Spleen (tissue), 13 donors: Measurements from ENCODE around the gene SRP54. TPM values are rescaled to one million over a fixed set of nuclear protein-coding genes. Genes with fewer than 3 reads are reported as not detected.

ENCODE experiments used
- DNase-seq: peaks from one replicate; pipeline ENCODE4 v3.0.0-alpha.2; 2020
- H3K27ac ChIP-seq, 8 donors: fragments of 200-600 bp; sonication (generic) in 7 of 8; 1 replicate in 4 of 8; 2 replicates in 4 of 8; pipeline versions ENCODE4 v1.5.0 to v1.8.0; 2016 to 2021; ENCODE audit warnings: inconsistent platforms in 4 of 8, mild to moderate bottlenecking in 4 of 8, moderate library complexity in 1 of 8
- H3K27me3 ChIP-seq, 7 donors: fragments of 200-600 bp; sonication (generic) in 6 of 7; replicated peaks in 1 of 7; 1 replicate in 4 of 7; 2 replicates in 3 of 7; pipeline versions ENCODE4 v1.5.0 to v1.8.0; 2016 to 2021; ENCODE audit warnings: inconsistent platforms in 3 of 7, mild to moderate bottlenecking in 1 of 7
- H3K36me3 ChIP-seq, 6 donors: fragments of 200-600 bp; sonication (generic) in 5 of 6; 1 replicate in 4 of 6; 2 replicates in 2 of 6; pipeline versions ENCODE4 v1.5.0 to v1.8.0; 2016 to 2021; ENCODE audit warnings: inconsistent platforms in 2 of 6
- H3K4me1 ChIP-seq, 6 donors: fragments of 200-600 bp; sonication (generic) in 5 of 6; 1 replicate in 3 of 6; 2 replicates in 3 of 6; pipeline versions ENCODE4 v1.5.0 to v1.8.0; 2016 to 2021; ENCODE audit warnings: inconsistent platforms in 3 of 6
- H3K4me3 ChIP-seq, 8 donors: fragments of 200-600 bp; sonication (generic) in 7 of 8; 1 replicate in 4 of 8; 2 replicates in 4 of 8; pipeline versions ENCODE4 v1.5.0 to v1.8.0; 2016 to 2021; ENCODE audit warnings: inconsistent platforms in 4 of 8, mild to moderate bottlenecking in 4 of 8, moderate library complexity in 2 of 8
- H3K9me3 ChIP-seq, 8 donors: fragments of 200-600 bp; sonication (generic) in 7 of 8; 1 replicate in 4 of 8; 2 replicates in 4 of 8; pipeline versions ENCODE4 v1.5.0 to v1.8.0; 2016 to 2021; ENCODE audit warnings: inconsistent platforms in 4 of 8
- POLR2A ChIP-seq, 3 donors: fragments of 450-650 bp; IDR thresholded peaks; one replicate each; pipeline ENCODE4 v1.5.1; 2017; ENCODE audit warnings: antibody characterized with exemption in 3 of 3, mild to moderate bottlenecking in 1 of 3
- POLR2AphosphoS5 ChIP-seq, 3 donors: sonication (generic); formaldehyde crosslinking; IDR thresholded peaks; one replicate each; pipeline ENCODE4 v1.5.1; 2017; ENCODE audit warnings: antibody characterized with exemption in 3 of 3
- WGBS, 5 donors: extraction: QIAGEN DNeasy Blood & Tissue Kit in 3 of 5; methylation state at CpG; one replicate each; pipeline versions ENCODE4 v1.1.5 to v1.1.7; 2013 to 2018; 5-methylcytosine and 5-hydroxymethylcytosine counted together
- intact Hi-C: fragments of 100-400 bp; cut with DNase I; formaldehyde crosslinking; loops from one replicate; pipeline ENCODE4 v1.15.0; 2023; ENCODE audit warnings: low total_unique reads
- long read RNA-seq, 2 donors: transcript quantifications; one replicate each; lab custom pipeline, GENCODE V29; 2026
- polyA plus RNA-seq, 3 donors: library from polyadenylated mRNA; stranded (reverse); fragments of 200-250 nt; gene quantifications; one replicate each; pipeline ENCODE4 v1.2.1, GENCODE V29; 2013
- total RNA-seq, 7 donors: library from RNA; depleted of rRNA in 3 of 7; stranded (reverse); fragments of >200 nt in 3 of 7; fragmentation: NEBNext Ultra II Directional in 4 of 7; extraction: Animal tissue kit (Norgen Biotek cat#: 25700) in 4 of 7; gene quantifications; one replicate each; pipeline versions ENCODE4 v1.1.0 to v1.2.1, GENCODE V29; 2016 to 2021
- TF ChIP-seq, protein P1 (sequence below), 11 experiments: fragments of 200-600 bp in 7 of 11; fragments of 450-650 bp in 4 of 11; sonication (generic) in 4 of 11; IDR thresholded peaks in 8 of 11; conservative IDR thresholded peaks in 3 of 11; 1 replicate in 7 of 11; 2 replicates in 4 of 11; pipeline versions ENCODE4 v1.4.0 to v1.8.0; 2016 to 2021; ENCODE audit warnings: antibody characterized with exemption in 11 of 11, inconsistent platforms in 4 of 11, mild to moderate bottlenecking in 1 of 11
- donor health status: healthy with polysubstance abuse.
- donor health status: DM: no; HTN: no; CAD: no; lungs with moderate emphysema.
- donor health status: DM: no; HTN: no; CAD: no.
- donor health status: Bipolar disorder and iron deficiency.
- donor health status: healthy.
- donor health status: DM: no; HTN: no; CAD: no.
- donor health status: DM: yes; HTN: yes; CAD: no.

Gene SRP54
- total RNA-seq = 10 to 100 TPM; 47.1 to 65.0 (median 50.6) TPM
- polyA plus RNA-seq = 10 to 100 TPM; 16.4 to 21.4 (median 20.8) TPM
- long read RNA-seq, donor 1, transcript SRP54-201 (16 exons, 2,279 nt) = major isoform, 15 of 20 reads
- long read RNA-seq, donor 1, partial matches to known transcripts = 0 of 20 reads
- long read RNA-seq, donor 1, other reads (novel, unspliced or antisense) = 0 of 20 reads
- long read RNA-seq, donor 2, transcript SRP54-201 (16 exons, 2,279 nt) = major isoform, 19 of 26 reads
- long read RNA-seq, donor 2, partial matches to known transcripts = 5 of 26 reads
- long read RNA-seq, donor 2, other reads (novel, unspliced or antisense) = 0 of 26 reads

DNA sequence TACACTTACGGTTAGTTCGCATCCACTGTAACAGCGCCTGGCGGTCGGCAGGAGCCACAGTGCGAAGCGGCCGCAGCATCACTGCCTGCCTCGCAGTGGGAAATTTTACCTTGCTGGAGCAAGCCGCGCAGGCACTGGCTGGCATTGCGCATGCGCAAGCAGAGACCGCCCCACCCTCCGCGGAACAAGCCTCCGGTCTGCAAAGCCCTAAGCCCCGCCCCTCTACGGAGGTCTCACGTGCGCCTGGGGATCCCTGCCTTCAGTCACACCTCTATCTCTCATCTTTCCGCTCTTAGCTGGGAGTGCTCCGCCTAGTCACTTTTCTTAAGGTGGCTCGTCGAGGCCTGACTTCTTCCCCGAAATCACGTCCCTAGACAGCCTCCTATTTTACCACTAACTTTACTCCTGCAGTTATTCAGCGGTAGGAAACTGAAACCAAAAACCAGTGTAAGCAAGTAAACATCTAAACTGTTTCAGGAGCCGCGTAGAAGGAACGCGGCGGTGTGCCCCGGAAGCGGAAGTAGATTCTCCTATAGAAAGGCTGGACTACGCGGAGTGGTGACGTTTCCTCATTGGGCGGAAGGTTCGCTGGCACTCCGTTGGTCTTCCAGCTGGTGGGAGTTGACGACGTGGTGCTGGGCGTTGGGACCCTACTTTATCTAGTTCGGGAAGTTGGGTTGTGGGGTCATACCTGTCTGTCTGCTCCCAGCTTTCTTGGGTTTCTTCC, at the start of gene SRP54:
Gene SRP54 (plus strand): TSS at position 572 of the 727 bp plus-strand sequence. CDS start 13,718 bp downstream, outside the sequence.
- whole genome bisulfite sequencing, 5 donors = 0% methylated on average over 33 to 45 of the region's 45 CpGs
- H3K36me3 ChIP-seq = peaks cover 0 to 5% (median 0%) of the 10 kb centered on the region in 6 donors
- intact Hi-C loops = loop anchor here (5.0 kb wide), 1 partner anchor 105 kb away; the partner anchor contains the start of gene BAZ1A

DNA sequence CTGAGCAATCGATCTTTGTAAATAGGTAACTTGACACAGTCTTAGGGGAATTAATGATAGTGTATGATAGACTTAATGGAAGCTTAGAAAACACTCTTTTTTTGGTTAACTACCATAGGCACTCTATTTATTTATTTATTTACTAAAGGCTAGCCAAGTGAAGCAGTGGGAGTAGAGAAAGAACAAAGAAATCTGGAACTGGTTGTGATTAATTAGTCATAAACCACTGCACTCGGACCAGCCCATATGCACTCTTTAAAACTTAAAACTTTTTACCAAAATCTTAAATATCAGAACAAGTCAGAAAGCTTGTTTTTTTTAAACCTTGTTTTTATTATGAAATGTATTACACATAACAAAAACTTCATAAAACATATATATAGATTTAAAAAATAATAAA, 49.5 kb upstream of the SRP54 start:
- no peaks in the 10 kb centered on the region for H3K9me3 ChIP-seq
- H3K4me3 ChIP-seq = no peak overlapping the region
- TF ChIP-seq POLR2A (IDR thresholded peaks at IDR 0.05) (no peak), POLR2AphosphoS5 (IDR thresholded peaks at IDR 0.05) (no peak)
- TF ChIP-seq, protein P1, sequence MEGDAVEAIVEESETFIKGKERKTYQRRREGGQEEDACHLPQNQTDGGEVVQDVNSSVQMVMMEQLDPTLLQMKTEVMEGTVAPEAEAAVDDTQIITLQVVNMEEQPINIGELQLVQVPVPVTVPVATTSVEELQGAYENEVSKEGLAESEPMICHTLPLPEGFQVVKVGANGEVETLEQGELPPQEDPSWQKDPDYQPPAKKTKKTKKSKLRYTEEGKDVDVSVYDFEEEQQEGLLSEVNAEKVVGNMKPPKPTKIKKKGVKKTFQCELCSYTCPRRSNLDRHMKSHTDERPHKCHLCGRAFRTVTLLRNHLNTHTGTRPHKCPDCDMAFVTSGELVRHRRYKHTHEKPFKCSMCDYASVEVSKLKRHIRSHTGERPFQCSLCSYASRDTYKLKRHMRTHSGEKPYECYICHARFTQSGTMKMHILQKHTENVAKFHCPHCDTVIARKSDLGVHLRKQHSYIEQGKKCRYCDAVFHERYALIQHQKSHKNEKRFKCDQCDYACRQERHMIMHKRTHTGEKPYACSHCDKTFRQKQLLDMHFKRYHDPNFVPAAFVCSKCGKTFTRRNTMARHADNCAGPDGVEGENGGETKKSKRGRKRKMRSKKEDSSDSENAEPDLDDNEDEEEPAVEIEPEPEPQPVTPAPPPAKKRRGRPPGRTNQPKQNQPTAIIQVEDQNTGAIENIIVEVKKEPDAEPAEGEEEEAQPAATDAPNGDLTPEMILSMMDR (IDR thresholded peaks at IDR 0.05 in 8 of 11, conservative IDR thresholded peaks at IDR 0.05 in 3 of 11) = no peak
- 88 to 95% (median 92%) methylated on average over 2 of the region's 2 CpGs for WGBS, 5 donors
- no peaks in the 10 kb centered on the region for H3K27me3 ChIP-seq
- intact Hi-C loops = no loop called here
- peaks cover 0 to 29% (median 15%) of the 10 kb centered on the region in 6 donors for H3K4me1 ChIP-seq
- no peak overlapping the region for H3K27ac ChIP-seq
- H3K36me3 ChIP-seq = no peaks in the 10 kb centered on the region
- no peak for DNase-seq

More for the DNA sequence above, at the start of gene SRP54:
- peak within 1 kb of the TSS; percentile 67 to 91 (median 74) for H3K4me3 ChIP-seq
- no peaks in the 10 kb centered on the region for H3K9me3 ChIP-seq
- peak within 1 kb of the TSS; percentile 91 to 99 (median 98) for H3K27ac ChIP-seq
- peak; percentile 100 for DNase-seq
- TF ChIP-seq POLR2A (IDR thresholded peaks at IDR 0.05) (peak; percentile 86 to 97 (median 92)), POLR2AphosphoS5 (IDR thresholded peaks at IDR 0.05) (peak; percentile 97 to 100 (median 98))
- TF ChIP-seq, protein P1 (IDR thresholded peaks at IDR 0.05 in 8 of 11, conservative IDR thresholded peaks at IDR 0.05 in 3 of 11) = peak in 9 of 11 experiments; percentile 12 to 51 (median 21)
- H3K4me1 ChIP-seq = peaks cover 23 to 61% (median 54%) of the 10 kb centered on the region in 6 donors
- H3K27me3 ChIP-seq = no peaks in the 10 kb centered on the region

DNA sequence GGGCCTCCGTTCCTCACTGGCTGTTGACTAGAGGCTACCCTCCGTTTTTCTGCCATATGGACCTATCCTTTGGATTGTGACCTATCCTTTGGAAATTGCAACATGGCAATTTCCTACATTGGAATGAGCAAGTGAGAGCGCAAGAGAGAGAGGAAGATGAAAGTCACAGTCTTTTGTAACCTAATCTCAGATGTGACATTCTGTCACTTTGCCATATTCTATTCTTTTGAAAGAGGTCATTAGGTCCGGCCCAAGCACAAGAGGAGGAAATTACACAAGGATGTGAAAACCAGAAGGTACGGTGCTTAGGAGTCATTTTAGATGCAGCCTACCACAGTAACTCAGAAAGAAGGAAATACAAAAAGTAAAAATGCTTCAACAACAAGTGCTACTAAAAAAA, 47.3 kb upstream of the SRP54 start:
- H3K36me3 ChIP-seq = peaks cover 0 to 8% (median 0%) of the 10 kb centered on the region in 6 donors
- H3K4me3 ChIP-seq = peak overlapping the region in 1 of 8 donors; percentile 23
- H3K4me1 ChIP-seq = peaks cover 0 to 15% (median 12%) of the 10 kb centered on the region in 6 donors
- intact Hi-C loops = no loop called here
- H3K27ac ChIP-seq = peak overlapping the region in 6 of 8 donors; percentile 56 to 88 (median 78)
- 35 to 70% (median 55%) methylated on average over 5 of the region's 5 CpGs for WGBS, 5 donors
- DNase-seq = no peak
- H3K27me3 ChIP-seq = no peaks in the 10 kb centered on the region
- TF ChIP-seq POLR2A (IDR thresholded peaks at IDR 0.05) = no peak
- no peak for TF ChIP-seq POLR2AphosphoS5 (IDR thresholded peaks at IDR 0.05)
- TF ChIP-seq, protein P1 (IDR thresholded peaks at IDR 0.05 in 8 of 11, conservative IDR thresholded peaks at IDR 0.05 in 3 of 11) = no peak
- H3K9me3 ChIP-seq = no peaks in the 10 kb centered on the region
